Activated T-cell treated with anti-CD3 and anti-CD28 coated beads, Interleukin-2, amount 50 U/mL, for 4 hours (primary cell): Measurements from ENCODE around the gene RDH13. TPM values are rescaled to one million over a fixed set of nuclear protein-coding genes. Genes with fewer than 3 reads are reported as not detected.
A peak's percentile ranks its signal among the peaks of the same experiment; 100 is the strongest.
"Not testable (repeated sequence)": the region's sequence is repeated elsewhere in the genome, so short reads cannot be mapped to it uniquely, and the experiment has no call there.

Source experiments
- ATAC-seq, 2 donors: fragments of 200-7000 bp; cut with Tn5 transposase; one replicate each; pipeline ENCODE4 v1.10.0; 2021
- DNase-seq: peaks from one replicate; pipeline ENCODE4 v3.0.0-alpha.2; 2020
- H3K27me3 Mint-ChIP-seq: one replicate; pipeline ENCODE4 v1.8.0; 2021; ENCODE audit warnings: low read depth, mixed read lengths
- H3K36me3 Mint-ChIP-seq: one replicate; pipeline ENCODE4 v1.8.0; 2022; ENCODE audit warnings: mixed read lengths; ENCODE audit not compliant: insufficient read depth
- H3K4me1 Mint-ChIP-seq: one replicate; pipeline ENCODE4 v1.8.0; 2021; ENCODE audit warnings: low read depth, mixed read lengths
- H3K4me3 Mint-ChIP-seq: one replicate; pipeline ENCODE4 v1.8.0; 2021; ENCODE audit warnings: mild to moderate bottlenecking, moderate library complexity, mixed read lengths
- H3K9me3 Mint-ChIP-seq: one replicate; pipeline ENCODE4 v1.8.0; 2021; ENCODE audit warnings: mixed read lengths
- total RNA-seq, 3 donors: library from RNA; stranded (reverse); gene quantifications; one replicate each; pipeline ENCODE4 v1.2.1, GENCODE V29; 2021

RDH13 gene
- total RNA-seq, 3 donors from 2014 or later = 19.2 to 40.7 (median 19.5) TPM

DNA sequence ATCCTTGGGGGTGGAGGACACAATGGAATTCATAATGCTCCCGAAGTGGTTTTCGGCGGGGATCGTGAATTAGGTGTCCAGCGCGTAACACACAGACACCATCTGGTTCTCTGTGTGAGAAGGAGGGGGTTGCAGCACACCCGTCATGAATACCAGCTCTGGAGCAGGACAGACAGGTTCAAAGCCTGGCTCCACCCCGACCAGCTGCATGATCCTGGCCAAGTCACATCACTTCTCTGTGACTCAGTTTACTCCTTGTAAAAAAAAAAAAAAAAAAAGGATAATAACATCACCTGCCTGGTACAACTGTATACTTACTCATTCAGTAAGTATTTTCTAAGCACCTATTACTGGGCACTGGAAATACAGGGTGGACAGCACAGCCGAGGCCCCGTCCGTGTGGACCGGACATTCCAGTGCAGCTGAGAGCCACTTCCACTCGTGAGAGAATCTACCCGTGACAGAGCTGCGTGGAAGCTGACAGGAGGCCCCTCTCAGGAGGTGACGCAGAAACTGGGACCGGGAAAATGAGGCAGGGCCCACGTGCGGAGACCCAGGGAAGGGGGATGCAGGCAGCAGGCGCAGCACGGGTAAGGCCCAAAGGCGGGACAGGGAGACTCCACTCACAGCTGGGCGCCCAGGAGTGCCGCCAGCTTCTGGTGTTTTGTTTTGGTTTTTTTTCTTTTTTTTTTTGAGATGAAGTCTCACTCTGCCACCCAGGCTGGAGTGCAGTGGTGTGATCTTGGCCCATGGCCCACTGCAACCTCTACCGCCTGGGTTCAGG, 12.0 kb downstream of the RDH13 start:
- no peaks in the 10 kb centered on the region for H3K4me1 Mint-ChIP-seq
- peaks cover 23% of the 10 kb centered on the region for H3K36me3 Mint-ChIP-seq
- no peaks in the 10 kb centered on the region for H3K27me3 Mint-ChIP-seq
- no peaks in the 10 kb centered on the region for H3K9me3 Mint-ChIP-seq
- no peak overlapping the region for H3K4me3 Mint-ChIP-seq
- DNase-seq = no peak
- ATAC-seq = no peak

DNA sequence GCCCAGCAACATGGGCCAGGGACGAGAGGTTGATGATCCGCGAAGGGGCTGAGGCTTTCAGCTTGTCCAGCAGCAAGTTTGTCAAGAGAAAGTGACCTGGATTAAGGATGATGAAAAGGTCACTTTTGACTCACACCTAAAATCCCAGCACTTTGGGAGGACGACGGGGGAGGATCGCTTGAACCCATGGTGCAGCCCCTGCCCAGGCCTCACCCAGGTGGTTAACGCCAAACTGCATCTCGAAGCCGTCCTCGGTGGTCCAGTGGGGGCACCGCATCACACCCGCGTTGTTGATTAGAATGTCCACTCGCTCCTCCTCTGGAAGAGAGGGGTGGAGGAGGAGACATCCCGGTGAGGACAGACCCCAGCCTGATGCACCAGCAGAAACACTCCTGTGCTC, 14.5 kb downstream of the RDH13 start:
- Mint-ChIP-seq H3K36me3 (peaks cover 23% of the 10 kb centered on the region), H3K27me3 (no peaks in the 10 kb centered on the region), H3K4me1 (no peaks in the 10 kb centered on the region), H3K9me3 (no peaks in the 10 kb centered on the region), H3K4me3 (no peak overlapping the region)
- DNase-seq (no peak), ATAC-seq (no peak)

DNA sequence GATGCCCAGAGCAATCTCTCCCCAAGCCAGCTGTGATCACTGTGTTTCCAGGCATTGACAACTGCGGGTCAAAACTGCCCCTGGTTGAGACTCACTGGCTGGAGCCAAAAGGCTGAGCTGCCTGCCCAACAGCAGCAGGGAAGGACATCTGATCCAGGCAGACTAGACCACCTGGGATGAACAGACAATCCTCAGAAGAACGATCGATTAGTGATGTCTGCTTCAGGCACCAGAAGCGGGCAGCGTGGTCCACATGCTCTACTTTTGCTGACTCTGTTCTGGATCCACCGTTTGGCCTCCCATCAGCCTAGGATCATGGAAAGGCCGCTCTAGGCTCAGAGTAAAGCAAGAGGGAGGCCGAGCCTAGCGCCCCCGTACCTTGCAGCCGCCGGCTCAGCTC, 15.0 kb downstream of the RDH13 start:
- Mint-ChIP-seq H3K4me3 (no peak overlapping the region), H3K36me3 (peaks cover 21% of the 10 kb centered on the region), H3K27me3 (no peaks in the 10 kb centered on the region), H3K9me3 (no peaks in the 10 kb centered on the region), H3K4me1 (no peaks in the 10 kb centered on the region)
- ATAC-seq (no peak), DNase-seq (no peak)

DNA sequence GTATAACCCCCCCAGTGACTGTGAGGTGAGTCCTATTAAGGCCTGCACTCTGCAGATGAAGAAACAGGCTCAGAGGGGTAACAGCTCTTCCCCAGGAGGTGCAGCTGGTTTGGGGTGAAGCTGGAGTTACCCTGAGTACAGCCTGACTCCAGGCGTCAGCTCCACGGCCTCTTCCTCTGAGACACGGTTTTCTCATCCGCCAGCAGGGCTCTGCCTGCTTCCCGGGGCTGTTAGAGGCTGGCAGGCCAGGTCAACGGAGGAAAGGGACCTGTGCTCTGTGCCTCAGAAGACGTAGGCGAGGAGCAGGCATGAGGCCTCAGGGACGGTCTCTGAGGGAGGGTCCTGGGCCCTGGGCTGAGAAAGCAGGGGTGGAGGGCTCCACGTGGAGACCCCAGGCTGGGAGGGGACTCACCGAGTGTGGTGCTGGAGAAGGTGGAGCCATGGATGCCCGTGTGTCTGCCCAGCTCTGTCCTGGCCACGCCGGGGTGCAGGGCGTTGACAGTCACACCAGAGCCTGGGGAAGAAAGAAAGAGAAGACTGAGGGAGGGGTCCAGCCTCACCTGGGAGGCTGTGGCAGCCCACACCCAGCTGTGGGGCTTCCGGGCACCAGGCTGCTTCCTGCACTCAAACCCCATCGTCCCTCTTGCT, 15.8 kb downstream of the RDH13 start:
- Mint-ChIP-seq H3K4me3 (no peak overlapping the region), H3K36me3 (peaks cover 19% of the 10 kb centered on the region), H3K4me1 (peaks cover 8% of the 10 kb centered on the region), H3K27me3 (no peaks in the 10 kb centered on the region), H3K9me3 (no peaks in the 10 kb centered on the region)
- no peak for DNase-seq
- ATAC-seq = no peak

DNA sequence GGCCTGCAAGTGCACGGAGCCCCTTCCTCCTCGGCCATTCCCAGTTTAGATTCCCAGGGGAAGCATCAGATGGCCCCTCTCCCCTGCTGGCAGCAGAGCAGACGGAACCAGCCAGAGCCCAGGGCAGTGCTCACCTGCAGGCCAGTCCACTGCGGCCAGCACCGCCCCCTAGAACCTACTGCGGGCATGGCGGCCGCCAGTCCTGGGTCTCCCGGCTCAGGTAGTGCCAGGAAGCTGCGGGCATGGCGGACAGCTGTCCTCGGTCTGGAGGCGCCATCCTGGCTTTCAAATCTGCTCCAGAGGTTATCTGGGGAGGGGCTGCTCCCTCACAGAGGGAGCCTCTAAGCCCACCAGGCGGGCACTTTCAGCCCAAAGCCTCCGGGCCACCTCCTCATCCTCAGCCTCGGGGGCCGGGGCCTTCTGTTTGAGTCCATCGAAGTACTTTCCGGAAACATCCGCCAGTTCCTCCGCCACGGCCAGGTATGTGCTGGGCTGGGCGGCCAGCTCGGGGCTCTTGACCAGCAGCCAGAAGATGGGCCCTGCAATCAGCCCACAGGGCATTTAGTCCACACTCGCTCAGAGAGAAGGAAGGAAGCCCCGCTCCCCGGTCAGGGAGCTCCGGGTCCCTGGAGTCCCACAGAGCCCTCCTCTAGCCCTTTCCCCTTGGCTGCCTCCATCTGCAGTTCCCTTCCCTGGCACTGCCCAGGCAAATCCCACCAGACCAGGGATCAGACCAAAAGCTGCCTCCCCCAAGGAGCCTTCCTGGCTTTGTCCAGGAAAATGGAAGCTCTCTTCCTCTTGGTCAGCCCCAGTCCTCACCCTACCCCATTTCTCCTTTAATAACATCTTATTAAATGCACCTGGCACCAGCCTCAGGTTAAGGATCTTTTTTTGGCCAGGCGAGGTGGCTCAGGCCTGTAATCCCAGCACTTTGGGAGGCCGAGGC, 17.9 kb downstream of the RDH13 start:
- Mint-ChIP-seq H3K27me3 (no peaks in the 10 kb centered on the region), H3K9me3 (no peaks in the 10 kb centered on the region), H3K4me3 (no peak overlapping the region), H3K4me1 (peaks cover 17% of the 10 kb centered on the region), H3K36me3 (peaks cover 16% of the 10 kb centered on the region)
- ATAC-seq (no peak), DNase-seq (no peak)

DNA sequence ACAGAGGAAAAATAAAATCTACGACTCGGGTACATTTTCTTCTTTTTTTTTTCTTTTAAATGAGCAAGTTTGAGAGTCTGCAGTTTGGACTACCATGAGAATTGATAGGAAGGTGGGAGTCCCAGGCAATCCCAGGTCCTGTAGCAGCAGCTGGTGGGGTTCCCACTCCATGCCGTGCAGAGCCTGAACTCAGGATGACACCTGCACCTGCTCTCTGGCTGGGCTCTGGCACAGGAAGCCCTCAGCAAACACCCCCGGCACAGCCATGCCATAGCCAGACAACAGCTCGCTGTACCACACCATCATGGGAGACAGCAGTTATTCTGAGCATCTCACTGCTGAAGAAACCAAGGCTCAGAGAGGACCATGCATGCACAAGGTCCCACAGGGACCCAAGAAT, 18.7 kb downstream of the RDH13 start:
- Mint-ChIP-seq H3K36me3 (peaks cover 16% of the 10 kb centered on the region), H3K4me1 (peaks cover 17% of the 10 kb centered on the region), H3K27me3 (no peaks in the 10 kb centered on the region), H3K9me3 (no peaks in the 10 kb centered on the region), H3K4me3 (no peak overlapping the region)
- no peak for DNase-seq
- no peak for ATAC-seq

DNA sequence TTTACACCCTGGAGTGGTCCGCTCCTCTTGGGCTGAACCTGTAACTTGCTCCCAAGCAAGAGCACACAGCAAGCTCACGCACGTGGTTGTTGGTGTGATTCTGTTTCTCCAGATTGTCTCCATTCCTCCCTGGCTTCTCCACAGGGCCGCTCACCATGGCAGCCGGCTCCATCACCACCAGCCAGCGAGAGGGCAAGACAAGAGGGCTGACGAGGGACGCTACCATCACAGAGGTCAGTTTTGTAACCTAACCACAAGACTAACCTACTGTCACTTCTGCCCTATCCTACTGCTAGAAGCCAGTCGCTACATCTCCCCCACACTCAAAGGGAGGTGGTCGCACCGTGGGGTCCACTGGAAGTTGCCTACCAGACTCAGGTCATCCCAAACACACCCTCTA, 20.3 kb downstream of the RDH13 start:
- H3K9me3 Mint-ChIP-seq = no peaks in the 10 kb centered on the region
- ATAC-seq = no peak
- H3K4me3 Mint-ChIP-seq = peak overlapping the region; percentile 72
- DNase-seq = no peak
- peaks cover 17% of the 10 kb centered on the region for H3K4me1 Mint-ChIP-seq
- no peaks in the 10 kb centered on the region for H3K27me3 Mint-ChIP-seq
- H3K36me3 Mint-ChIP-seq = peaks cover 11% of the 10 kb centered on the region

DNA sequence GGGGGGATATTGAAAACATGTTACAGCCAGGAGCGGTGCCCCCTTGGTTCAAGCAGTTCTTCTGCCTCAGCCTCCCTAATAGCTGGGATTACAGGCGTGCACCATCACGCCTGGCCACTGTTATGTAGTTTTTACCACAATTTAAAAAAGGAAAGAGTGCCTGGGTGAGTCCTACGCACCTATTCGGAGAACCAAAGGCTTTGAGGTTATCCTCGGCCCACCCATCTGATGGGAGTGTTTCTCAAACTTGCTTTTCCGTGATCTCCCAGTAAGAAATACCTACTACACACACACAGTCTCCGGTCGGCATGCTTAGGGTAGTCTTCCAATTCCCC, 20.6 kb downstream of the RDH13 start:
- DNase-seq = no peak
- peak overlapping the region; percentile 72 for H3K4me3 Mint-ChIP-seq
- ATAC-seq = peak in 1 of 2 donors; percentile 8
- peaks cover 11% of the 10 kb centered on the region for H3K36me3 Mint-ChIP-seq
- no peaks in the 10 kb centered on the region for H3K9me3 Mint-ChIP-seq
- peaks cover 17% of the 10 kb centered on the region for H3K4me1 Mint-ChIP-seq
- no peaks in the 10 kb centered on the region for H3K27me3 Mint-ChIP-seq

DNA sequence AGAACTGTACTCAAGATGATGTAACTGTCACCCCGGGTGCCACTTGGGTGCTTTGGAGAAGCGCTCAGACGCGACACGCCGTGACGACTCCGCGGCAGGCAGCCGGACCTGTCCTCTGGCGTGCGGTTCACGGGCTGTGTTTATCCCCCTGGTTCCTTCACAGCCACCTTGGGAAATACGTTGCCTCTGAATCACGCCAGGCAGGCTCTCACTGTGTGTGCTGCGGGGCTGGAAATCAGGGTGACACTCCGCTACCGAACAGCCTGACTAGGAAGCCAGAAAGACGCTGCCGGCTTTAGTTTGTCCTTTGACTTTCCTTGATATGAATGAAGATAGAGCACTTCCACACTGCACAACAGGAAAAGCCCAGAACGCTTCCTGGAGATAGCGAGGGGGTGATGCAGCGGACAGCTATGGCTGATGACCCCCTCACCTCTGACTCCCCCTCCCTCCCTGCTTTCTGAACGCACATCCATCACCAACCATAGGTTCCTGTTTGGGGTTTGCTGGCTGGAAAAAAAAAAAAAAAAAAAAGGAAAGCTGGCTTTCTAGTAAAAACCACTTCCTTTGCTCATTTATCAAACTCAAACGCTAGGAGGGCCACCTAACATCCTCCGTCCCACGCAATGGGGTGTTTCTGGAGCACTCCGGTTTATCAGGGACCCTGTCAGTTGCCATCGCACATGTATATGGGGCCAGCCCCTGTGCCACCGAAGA, 21.2 kb downstream of the RDH13 start:
- Mint-ChIP-seq H3K4me1 (peaks cover 17% of the 10 kb centered on the region), H3K4me3 (peak overlapping the region; percentile 72), H3K36me3 (peaks cover 11% of the 10 kb centered on the region), H3K9me3 (no peaks in the 10 kb centered on the region), H3K27me3 (no peaks in the 10 kb centered on the region)
- ATAC-seq = peak; percentile 42 to 47
- no peak for DNase-seq

DNA sequence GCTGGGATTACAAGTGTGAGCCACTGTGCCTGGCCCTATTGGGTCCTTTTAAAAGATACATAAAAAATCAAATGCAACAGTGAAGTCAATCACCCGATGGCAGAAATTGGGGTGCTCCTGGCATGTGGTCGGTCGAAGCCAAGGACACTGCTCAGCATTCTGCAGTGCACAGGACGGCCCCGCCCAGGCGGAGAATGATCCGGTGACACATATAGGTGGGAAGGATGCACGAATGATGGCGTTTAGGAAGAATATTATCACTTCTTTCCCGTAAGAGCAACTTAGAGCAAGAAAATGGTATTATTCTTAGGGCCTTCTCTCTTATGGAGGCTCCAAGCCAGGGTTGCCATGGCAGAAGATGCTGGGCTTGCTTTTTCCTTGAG, 21.7 kb downstream of the RDH13 start:
- DNase-seq = no peak
- Mint-ChIP-seq H3K36me3 (peaks cover 8% of the 10 kb centered on the region), H3K4me3 (peak overlapping the region; percentile 72), H3K9me3 (no peaks in the 10 kb centered on the region), H3K27me3 (no peaks in the 10 kb centered on the region), H3K4me1 (peaks cover 17% of the 10 kb centered on the region)
- no peak for ATAC-seq

DNA sequence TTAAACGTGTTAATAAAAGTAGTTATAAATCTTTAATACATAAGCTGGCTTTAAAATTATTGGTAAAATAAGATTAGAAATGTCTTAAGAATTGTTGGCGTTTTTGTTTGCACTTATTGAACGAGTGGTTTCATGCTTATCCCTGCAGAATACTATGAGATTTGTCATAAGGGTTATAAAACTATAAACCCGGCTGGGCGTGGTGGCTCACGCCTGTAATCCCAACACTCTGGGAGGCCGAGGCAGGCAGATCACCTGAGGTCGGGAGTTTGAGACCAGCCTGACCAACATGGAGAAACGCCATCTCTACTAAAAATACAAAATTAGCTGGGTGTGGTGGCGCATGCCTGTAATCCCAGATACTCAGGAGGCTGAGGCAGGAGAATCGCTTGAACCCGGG, 22.3 kb downstream of the RDH13 start:
- not testable (repeated sequence) for H3K36me3 Mint-ChIP-seq, ATAC-seq, H3K9me3 Mint-ChIP-seq, H3K27me3 Mint-ChIP-seq, H3K4me3 Mint-ChIP-seq, DNase-seq
- peaks cover 17% of the 10 kb centered on the region for H3K4me1 Mint-ChIP-seq

DNA sequence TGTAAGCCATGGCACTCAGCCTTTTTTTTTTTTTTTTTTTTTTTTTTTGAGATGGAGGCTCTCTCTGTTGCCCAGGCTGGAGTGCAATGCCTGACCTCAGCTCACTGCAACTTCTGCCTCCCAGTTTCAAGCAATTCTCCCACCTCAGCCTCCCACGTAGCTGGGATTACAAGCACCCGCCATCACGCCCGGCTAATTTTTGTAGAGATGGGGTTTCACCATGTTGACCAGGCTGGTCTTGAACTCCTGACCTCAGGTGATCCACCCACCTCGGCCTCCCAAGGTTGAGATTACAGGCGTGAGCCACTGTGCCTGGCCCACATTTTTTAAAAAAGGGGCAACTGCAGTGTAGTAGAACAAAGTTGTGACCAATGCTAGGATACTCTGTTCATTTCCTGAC, 25.3 kb downstream of the RDH13 start:
- H3K27me3 Mint-ChIP-seq, H3K4me3 Mint-ChIP-seq, H3K36me3 Mint-ChIP-seq, H3K9me3 Mint-ChIP-seq, DNase-seq, ATAC-seq: not testable (repeated sequence)
- peaks cover 14% of the 10 kb centered on the region for H3K4me1 Mint-ChIP-seq

DNA sequence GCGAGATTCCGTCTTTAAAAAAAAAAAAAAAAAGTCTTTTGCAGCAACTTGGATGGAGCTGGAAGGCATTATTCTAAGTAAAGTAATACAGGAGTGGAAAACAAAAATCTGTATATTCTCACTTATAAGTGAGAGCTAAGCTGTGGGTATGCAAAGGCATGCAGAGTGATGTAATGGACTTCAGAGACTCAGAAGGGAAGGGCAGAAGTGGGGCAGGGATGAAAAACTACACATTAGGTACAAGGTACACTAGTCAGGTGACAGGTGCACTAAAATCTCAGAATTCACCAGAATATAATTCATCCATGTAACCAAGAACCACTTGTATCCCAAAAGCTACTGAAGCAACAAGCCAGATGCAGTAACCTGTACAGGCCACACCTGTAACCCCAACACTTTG, 26.9 kb downstream of the RDH13 start:
- H3K4me1 Mint-ChIP-seq = no peaks in the 10 kb centered on the region
- no peaks in the 10 kb centered on the region for H3K36me3 Mint-ChIP-seq
- no peaks in the 10 kb centered on the region for H3K9me3 Mint-ChIP-seq
- ATAC-seq (no peak), DNase-seq (no peak)
- H3K4me3 Mint-ChIP-seq = no peak overlapping the region
- no peaks in the 10 kb centered on the region for H3K27me3 Mint-ChIP-seq

DNA sequence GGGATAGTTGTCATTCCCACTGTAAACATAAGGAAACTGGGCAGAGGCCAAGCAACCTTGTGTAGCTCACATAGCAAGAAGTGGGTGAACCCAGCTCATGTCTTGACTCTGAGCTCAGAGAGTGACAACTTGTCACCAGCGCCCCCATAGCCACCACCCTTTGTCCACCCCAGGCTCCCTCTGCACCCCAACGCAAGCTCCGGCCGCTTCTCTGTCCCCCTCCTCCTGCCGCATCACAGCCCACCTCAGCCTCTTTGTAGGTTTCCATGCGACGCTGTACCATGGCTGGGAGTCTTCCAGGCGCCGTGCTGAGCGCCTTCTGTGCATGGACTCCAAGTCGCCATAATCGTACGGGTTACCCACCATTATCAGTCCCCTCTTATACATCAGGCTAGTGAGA, 28.2 kb downstream of the RDH13 start:
- Mint-ChIP-seq H3K4me1 (no peaks in the 10 kb centered on the region), H3K4me3 (no peak overlapping the region), H3K27me3 (no peaks in the 10 kb centered on the region), H3K9me3 (no peaks in the 10 kb centered on the region), H3K36me3 (no peaks in the 10 kb centered on the region)
- no peak for DNase-seq
- ATAC-seq = no peak
